Activated T-cell treated with anti-CD3 and anti-CD28 coated beads, Interleukin-2, amount 50 U/mL, for 48 hours (primary cell): ENCODE results near the gene TUBB.
"Not testable (repeated sequence)": the region's sequence is repeated elsewhere in the genome, so short reads cannot be mapped to it uniquely, and the experiment has no call there.

Experiments
- DNase-seq, 2 experiments: peaks; one replicate each; pipeline ENCODE4 v3.0.0-alpha.2; 2020

TUBB gene

GRCh38 chr6:30719356-30719755 lies 796 bp upstream of the TUBB start:
- DNase-seq: no peak

- peak; percentile 82 to 83 for DNase-seq
Measured at GRCh38 chr6:30720738-30721197, 616 bp downstream of the TUBB start.

- DNase-seq: peak; percentile 96 to 97
Measured at GRCh38 chr6:30721198-30722024, 1.3 kb downstream of the TUBB start.

- DNase-seq: peak in 1 of 2 experiments; percentile 54
Measured at GRCh38 chr6:30722025-30722279, 1.8 kb downstream of the TUBB start.

DNA sequence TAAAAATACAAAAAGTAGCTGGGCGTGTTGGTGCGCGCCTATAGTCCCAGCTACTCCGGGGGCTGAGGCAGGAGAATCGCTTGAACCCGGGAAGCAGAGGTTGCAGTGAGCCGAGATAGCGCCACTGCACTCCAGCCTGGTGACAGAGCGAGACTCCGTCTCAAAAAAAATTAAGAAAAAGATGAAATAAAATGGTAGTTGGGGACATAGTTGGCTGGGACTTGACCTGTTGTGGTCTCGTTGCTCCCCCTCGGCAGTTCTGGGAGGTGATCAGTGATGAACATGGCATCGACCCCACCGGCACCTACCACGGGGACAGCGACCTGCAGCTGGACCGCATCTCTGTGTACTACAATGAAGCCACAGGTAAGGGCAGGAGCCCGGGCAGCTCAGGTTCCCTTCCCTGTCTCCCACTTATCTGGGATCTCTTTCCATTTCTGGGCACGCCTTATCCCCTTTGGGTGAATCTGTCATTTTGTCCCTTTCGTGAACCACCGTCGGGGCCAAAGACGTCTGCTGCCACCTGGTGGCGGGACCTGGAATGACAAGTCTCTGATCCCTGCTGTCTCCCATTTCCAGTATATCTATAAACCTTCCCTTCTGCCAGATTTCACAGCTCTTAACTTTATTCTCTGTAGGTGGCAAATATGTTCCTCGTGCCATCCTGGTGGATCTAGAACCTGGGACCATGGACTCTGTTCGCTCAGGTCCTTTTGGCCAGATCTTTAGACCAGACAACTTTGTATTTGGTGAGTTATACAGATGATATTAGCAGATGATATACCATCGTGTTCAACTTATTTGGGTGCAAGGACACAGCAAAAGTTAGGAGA lies 2.3 kb downstream of the TUBB start:
- DNase-seq: peak; percentile 93

DNA sequence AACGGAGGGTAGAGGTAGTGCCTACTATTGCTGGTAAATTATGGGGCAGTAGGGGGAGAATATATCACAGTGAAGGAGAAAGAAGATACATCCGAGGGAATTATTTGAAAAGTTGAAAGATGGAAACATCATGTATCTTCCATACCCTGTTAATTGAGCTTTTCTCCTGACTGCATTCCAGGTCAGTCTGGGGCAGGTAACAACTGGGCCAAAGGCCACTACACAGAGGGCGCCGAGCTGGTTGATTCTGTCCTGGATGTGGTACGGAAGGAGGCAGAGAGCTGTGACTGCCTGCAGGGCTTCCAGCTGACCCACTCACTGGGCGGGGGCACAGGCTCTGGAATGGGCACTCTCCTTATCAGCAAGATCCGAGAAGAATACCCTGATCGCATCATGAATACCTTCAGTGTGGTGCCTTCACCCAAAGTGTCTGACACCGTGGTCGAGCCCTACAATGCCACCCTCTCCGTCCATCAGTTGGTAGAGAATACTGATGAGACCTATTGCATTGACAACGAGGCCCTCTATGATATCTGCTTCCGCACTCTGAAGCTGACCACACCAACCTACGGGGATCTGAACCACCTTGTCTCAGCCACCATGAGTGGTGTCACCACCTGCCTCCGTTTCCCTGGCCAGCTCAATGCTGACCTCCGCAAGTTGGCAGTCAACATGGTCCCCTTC lies 3.1 kb downstream of the TUBB start:
- not testable (repeated sequence) for DNase-seq

- not testable (repeated sequence) for DNase-seq
Measured at GRCh38 chr6:30723843-30724741, 3.9 kb downstream of the TUBB start.

DNA sequence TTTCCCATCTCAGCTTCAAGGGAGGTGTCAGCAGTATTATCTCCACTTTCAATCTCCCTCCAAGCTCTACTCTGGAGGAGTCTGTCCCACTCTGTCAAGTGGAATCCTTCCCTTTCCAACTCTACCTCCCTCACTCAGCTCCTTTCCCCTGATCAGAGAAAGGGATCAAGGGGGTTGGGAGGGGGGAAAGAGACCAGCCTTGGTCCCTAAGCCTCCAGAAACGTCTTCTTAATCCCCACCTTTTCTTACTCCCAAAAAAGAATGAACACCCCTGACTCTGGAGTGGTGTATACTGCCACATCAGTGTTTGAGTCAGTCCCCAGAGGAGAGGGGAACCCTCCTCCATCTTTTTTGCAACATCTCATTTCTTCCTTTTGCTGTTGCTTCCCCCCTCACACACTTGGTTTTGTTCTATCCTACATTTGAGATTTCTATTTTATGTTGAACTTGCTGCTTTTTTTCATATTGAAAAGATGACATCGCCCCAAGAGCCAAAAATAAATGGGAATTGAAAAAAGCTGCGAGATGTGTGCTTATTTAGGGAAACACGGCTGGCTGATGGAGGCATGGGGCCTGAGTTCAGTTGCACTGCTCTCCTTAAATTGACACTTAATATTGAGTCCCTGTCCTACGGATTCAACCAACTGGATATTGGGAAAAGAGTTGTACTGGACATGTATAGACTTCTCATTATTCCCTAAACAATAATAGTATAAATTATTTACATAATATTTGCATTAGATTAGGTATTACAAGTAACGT lies 4.9 kb downstream of the TUBB start:
- DNase-seq: no peak

DNA sequence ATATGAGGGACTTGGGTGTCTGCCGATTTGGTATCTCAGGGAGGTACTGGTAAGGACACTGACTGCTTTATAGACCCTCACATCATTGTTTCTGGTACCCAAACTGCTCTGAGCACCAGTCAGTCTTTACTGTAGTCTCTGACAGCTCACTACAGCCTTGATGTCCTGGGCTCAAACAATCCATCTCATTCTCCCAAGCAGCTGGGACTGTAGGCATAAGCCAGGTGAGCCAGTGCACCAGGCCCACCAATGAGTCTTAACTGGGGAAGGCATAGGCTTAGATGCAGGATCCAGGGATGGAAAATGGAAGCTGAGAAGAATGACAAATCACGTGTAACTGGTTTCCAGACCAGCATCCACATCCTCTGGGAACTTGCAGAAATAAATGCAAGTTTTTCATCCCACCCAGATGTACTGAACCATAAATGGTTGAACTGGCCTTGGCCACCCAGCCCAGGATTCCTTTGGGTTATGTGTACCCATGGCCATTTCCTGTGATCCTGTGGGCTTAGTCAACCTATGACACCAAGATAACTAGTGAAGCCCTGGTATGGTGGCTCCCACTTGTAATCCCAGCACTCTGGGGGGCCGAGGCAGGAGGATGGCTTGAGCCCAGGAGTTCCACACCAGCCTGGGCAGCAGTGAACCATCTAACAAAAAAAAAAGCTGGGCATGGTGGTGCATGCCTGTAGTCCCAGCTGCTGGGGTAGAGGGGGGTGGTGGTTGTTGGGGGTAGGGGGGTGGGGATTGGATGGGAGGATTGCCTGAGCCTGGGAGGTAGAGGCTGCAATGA lies 5.8 kb downstream of the TUBB start:
- peak; percentile 59 to 63 for DNase-seq

DNA sequence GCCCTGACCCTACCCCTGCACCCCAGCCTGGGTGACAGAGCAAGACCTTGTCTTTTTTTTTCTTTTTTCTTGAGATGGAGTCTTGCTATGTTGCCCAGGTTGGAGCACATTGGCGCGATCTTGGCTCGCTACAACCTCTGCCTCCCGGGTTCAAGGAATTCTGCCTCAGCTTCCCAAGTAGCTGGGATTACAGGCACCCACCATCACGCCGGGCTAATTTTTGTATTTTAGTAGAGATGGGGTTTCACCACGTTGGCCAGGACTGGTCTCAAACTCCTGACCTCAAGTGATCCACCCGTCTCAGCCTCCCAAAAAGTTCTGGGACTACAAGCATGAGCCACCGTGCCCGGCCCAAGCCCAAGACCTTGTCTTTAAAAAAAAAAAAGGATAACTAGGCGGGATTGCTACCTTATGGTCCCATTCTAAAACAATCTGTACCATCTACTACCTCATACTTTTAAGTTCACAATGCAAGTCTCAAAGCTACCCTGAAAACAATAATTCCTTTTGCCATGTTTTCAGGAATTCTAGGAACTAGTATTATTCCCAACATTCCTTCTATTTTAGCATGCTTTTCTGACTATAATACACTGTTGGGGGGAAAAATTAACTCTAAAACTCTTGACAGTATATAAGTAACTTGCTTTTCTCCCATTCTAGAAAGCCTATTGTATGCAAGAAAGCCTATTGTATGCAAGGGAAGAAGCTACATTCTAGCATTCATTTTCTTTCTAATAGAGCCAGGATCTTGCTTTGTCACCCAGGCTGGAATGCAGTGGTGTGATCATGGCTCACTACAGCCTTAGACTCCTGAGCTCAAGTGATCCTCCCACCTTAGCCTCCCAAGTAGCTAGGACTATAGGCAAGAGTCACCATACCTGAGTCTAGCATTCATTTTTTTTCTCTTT lies 6.6 kb downstream of the TUBB start:
- no peak for DNase-seq

GRCh38 chr6:30727920-30728553 lies 7.9 kb downstream of the TUBB start:
- no peak for DNase-seq

GRCh38 chr6:30730601-30731435 lies 10.7 kb downstream of the TUBB start:
- peak; percentile 87 to 92 for DNase-seq

- DNase-seq: no peak
Measured at GRCh38 chr6:30732237-30732943, 12.2 kb downstream of the TUBB start.

GRCh38 chr6:30735668-30736314 lies 15.6 kb downstream of the TUBB start:
- DNase-seq: peak in 1 of 2 experiments; percentile 49

DNA sequence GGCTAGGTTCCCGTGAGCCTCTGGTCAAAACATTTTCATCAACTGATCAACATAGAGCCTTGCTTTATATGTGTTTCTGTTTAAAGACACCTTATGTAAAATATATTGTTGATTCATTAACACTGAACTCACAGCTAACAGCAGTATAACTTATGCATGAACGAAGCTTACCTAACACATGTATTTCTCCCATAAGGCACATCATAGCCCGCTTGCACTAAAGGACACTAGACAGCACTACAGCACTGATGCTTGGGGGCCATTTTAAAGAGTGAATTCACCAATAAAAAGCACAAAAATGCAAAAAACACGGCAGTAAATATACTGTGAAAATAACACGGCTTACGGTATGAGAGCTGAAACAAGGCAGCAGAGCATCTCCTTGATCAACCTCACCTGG lies 18.4 kb downstream of the TUBB start:
- DNase-seq: no peak

GRCh38 chr6:30740540-30740870 lies 20.4 kb downstream of the TUBB start:
- DNase-seq: no peak
